Dermis lymphatic vessel endothelial cell (primary cell): Measurements from ENCODE around the gene ZFP57. TPM values are rescaled to one million over a fixed set of nuclear protein-coding genes. Genes with fewer than 3 reads are reported as not detected.

Source experiments
- total RNA-seq: library from RNA; depleted of rRNA; stranded (reverse); fragments of >200 nt; gene quantifications from 2 replicates; pipeline ENCODE4 v1.2.1, GENCODE V29; 2014

The ZFP57 gene
- not detected in 2 replicates for total RNA-seq

GRCh38 chr6:29680904-29681303 is at the start of gene ZFP57:
Gene ZFP57 (minus strand): TSS chr6:29681152. CDS start chr6:29677003, 4,149 bp downstream.

DNA sequence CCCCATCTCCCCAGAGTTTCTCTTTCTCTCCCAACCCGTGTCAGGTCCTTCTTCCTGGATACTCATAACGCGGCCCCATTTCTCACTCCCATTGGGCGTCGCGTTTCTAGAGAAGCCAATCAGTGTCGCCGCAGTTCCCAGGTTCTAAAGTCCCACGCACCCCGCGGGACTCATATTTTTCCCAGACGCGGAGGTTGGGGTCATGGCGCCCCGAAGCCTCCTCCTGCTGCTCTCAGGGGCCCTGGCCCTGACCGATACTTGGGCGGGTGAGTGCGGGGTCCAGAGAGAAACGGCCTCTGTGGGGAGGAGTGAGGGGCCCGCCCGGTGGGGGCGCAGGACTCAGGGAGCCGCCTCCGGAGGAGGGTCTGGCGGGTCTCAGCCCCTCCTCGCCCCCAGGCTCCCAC is 42.3 kb upstream of the ZFP57 start, which contains the start of gene HLA-F:
Gene HLA-F, plus strand, starts transcription at position 173 of the 404 bp plus-strand sequence. Its CDS starts 30 bp downstream, at position 203.

DNA sequence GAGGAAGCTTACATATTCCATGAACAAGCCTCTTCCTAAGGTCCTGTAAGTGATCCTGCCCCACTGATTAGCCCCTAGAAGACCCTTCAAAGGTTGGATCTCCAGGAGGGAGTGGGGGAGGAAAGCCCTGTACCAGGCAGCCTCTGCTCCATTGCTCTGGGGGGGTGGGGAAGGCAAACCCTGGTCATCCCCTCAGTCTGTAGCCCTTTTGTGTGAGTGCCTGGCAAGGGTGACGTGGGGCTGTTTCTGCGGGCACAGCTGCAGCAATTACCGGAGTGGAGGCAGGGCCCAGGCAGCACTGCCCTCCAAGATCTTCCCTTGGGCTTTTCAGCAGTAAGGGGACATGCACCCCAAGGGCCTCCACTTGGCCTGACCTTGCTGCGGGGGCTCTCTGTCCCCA is 24.2 kb downstream of the ZFP57 start, which contains the start of gene MOG:
Gene MOG, plus strand, starts transcription at position 295 of the 400 bp plus-strand sequence. CDS start 118 bp downstream, outside the sequence.

DNA sequence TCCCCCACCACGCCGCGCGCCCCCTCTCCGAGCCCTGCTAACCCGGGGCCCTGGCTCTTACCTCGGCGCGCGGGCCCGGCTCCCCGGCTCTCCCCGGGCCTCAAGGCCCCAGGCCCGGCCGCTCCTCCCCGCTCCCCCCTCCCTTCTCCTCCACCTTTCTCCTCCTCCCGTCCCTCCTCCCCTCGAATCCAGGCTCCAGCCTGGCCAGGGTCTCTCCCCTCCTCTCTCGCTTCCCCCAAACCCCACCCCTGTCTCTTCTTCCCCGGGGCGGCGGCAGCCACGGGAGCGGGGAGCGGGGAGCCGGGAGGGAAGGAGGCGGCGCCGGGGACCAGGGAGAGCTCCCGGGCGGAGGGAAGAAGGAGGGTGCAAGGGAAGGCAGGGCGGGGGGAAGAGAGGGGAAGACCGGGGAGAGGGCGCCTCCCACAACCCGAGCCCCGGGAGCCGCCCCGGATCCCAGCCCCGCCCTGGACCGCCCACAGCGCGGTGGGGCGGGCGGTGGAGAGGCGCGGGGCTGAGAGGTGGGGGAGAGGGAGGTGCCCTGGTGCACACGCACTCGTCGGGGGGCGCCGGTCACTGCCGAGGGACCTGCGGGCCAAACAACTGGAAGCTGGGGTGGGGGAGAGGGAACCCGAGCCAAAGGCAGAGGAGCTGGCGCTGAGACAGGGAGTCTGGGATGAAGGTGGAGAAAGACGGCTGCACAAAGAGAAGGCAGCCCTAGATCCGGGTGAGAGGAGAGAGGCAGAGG is 48.0 kb downstream of the ZFP57 start, which contains the start of gene GABBR1:
Gene GABBR1, minus strand, starts transcription at position 395 of the 745 bp plus-strand sequence. CDS start 798 bp downstream, outside the sequence.

Other genes starting within 250 kb of the ZFP57 start
- not detected in 2 replicates for gene OR10C1, start 241.8 kb downstream of the ZFP57 start, total RNA-seq
- not detected in 2 replicates for gene OR11A1, start 224.1 kb downstream of the ZFP57 start, total RNA-seq
- gene OR2H1, start 224.0 kb downstream of the ZFP57 start, total RNA-seq = not detected in 2 replicates
- not detected in 2 replicates for gene MAS1L, start 193.2 kb downstream of the ZFP57 start, total RNA-seq
- 7.8 and 31.0 TPM in 2 replicates for gene UBD, start 121.4 kb downstream of the ZFP57 start, total RNA-seq
- gene OR2H2, start 96.0 kb downstream of the ZFP57 start, total RNA-seq = not detected in 2 replicates
- 1.4 and 4.8 TPM in 2 replicates for gene GABBR1, start 48.0 kb downstream of the ZFP57 start, total RNA-seq
- not detected in 2 replicates for gene MOG, start 24.1 kb downstream of the ZFP57 start, total RNA-seq
- gene HLA-F, start 42.3 kb upstream of the ZFP57 start, total RNA-seq = 14.8 and 21.6 TPM in 2 replicates
- not detected in 2 replicates for gene HLA-G, start 146.7 kb upstream of the ZFP57 start, total RNA-seq